Measurements from ENCODE around the gene WNT5A. TPM values are rescaled to one million over a fixed set of nuclear protein-coding genes. Genes with fewer than 3 reads are reported as not detected.

The WNT5A gene
- total RNA-seq, 1 experiment from 2014 or later: 174 TPM

DNA sequence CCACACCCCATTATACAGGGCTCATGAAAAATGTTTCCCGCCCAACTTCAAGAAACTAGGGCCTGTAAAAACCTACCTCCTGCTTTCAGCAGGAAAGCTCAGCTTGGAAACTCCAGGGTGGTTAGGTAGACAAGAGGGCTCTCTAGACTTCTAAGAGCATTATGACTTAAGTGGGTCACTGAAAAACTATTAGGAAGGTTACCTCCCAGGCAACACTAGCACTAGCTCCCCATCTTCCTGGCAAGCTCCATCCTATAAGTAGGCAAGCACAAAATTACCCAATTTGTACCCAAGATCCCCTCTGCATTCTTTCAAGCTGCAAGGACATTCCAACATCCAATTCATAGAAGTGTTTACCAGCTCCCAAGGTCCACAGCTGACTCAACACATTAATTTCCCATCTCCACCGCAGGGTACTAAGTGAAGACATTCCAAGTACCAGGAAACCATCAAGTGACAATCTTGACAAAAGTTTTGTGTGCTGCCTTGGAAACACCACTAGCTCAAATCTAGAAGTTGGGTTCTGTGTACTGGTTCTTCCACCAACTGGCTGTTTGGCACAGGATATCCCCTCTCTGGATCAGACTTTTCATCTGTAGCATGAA, 46.9 kb downstream of the WNT5A start:
- H2AFZ ChIP-seq: no peak overlapping the region
- no peak overlapping the region for H3K27ac ChIP-seq
- H3K27me3 ChIP-seq (ENCODE audit: insufficient read depth, low read depth): no peaks in the 10 kb centered on the region
- H3K36me3 ChIP-seq (ENCODE audit: low read depth): no peaks in the 10 kb centered on the region
- no peaks in the 10 kb centered on the region for H3K9me2 ChIP-seq (ENCODE audit: insufficient read depth)
- POLR2A ChIA-PET (ENCODE audit: unreplicated experiment): no interaction called here
- intact Hi-C loops (cut with micrococcal nuclease; ENCODE audit: unreplicated experiment): no loop called here
- no TSS peak for BruUV-seq (replicated peaks)
- no peaks in the 10 kb centered on the region for H3K79me2 ChIP-seq (ENCODE audit: low read depth)
- no peaks in the 10 kb centered on the region for H4K20me1 ChIP-seq (ENCODE audit: insufficient read depth)
- CTCF ChIA-PET: no interaction called here
- H3K4me3 ChIP-seq: no peak overlapping the region
- H3K4me2 ChIP-seq: no peak overlapping the region
- H3K4me1 ChIP-seq (replicated peaks; ENCODE audit: insufficient read depth): no peaks in the 10 kb centered on the region
- no peak for DNase-seq
- H3K9me3 ChIP-seq (ENCODE audit: insufficient read depth, low read depth): no peaks in the 10 kb centered on the region
- TF ChIP-seq, protein P1, sequence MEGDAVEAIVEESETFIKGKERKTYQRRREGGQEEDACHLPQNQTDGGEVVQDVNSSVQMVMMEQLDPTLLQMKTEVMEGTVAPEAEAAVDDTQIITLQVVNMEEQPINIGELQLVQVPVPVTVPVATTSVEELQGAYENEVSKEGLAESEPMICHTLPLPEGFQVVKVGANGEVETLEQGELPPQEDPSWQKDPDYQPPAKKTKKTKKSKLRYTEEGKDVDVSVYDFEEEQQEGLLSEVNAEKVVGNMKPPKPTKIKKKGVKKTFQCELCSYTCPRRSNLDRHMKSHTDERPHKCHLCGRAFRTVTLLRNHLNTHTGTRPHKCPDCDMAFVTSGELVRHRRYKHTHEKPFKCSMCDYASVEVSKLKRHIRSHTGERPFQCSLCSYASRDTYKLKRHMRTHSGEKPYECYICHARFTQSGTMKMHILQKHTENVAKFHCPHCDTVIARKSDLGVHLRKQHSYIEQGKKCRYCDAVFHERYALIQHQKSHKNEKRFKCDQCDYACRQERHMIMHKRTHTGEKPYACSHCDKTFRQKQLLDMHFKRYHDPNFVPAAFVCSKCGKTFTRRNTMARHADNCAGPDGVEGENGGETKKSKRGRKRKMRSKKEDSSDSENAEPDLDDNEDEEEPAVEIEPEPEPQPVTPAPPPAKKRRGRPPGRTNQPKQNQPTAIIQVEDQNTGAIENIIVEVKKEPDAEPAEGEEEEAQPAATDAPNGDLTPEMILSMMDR (conservative IDR thresholded peaks at IDR 0.05): no peak
- TF ChIP-seq EZH2 (IDR thresholded peaks at IDR 0.05; ENCODE audit: low read depth): no peak
- no peaks in the 10 kb centered on the region for H3F3A ChIP-seq (ENCODE audit: insufficient read depth, low read depth)

- no TSS peak for BruUV-seq (replicated peaks)
- CTCF ChIA-PET: no interaction called here
These were observed 47.4 kb downstream of the WNT5A start for GRCh38 chr3:55439657-55440056.

DNA sequence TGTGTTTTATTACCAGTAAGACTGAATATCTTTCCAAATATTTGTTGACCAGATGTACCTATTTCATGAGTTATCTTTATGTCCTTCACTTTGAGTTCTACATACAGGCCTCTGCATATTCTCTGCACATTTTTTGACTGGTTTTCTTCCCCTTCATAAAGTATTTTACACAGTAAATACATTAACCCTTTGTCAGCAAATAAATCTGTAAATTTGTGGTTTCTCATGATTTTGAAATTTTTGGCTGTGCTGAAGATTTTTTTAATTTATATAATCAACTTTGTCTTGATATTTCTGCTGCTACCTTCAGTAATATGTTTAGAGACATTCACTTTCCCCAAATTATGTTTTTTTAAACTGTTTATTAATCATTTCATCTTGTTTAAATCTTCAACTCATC, 50.5 kb downstream of the WNT5A start:
- no peaks in the 10 kb centered on the region for H4K20me1 ChIP-seq (ENCODE audit: insufficient read depth)
- no peaks in the 10 kb centered on the region for H3K27me3 ChIP-seq (ENCODE audit: insufficient read depth, low read depth)
- no peak overlapping the region for H3K4me2 ChIP-seq
- POLR2A ChIA-PET (ENCODE audit: unreplicated experiment): no interaction called here
- H3K4me3 ChIP-seq: no peak overlapping the region
- H3K9me2 ChIP-seq (ENCODE audit: insufficient read depth): no peaks in the 10 kb centered on the region; the same call in 1 of the 2 replicates
- no peak for DNase-seq
- no peaks in the 10 kb centered on the region for H3K79me2 ChIP-seq (ENCODE audit: low read depth)
- intact Hi-C loops (cut with micrococcal nuclease; ENCODE audit: unreplicated experiment): no loop called here
- TF ChIP-seq, protein P1 (conservative IDR thresholded peaks at IDR 0.05): no peak
- no peak for TF ChIP-seq EZH2 (IDR thresholded peaks at IDR 0.05; ENCODE audit: low read depth)
- no TSS peak for BruUV-seq (replicated peaks)
- H3K9me3 ChIP-seq (ENCODE audit: insufficient read depth, low read depth): peaks cover 4% of the 10 kb centered on the region
- CTCF ChIA-PET: no interaction called here
- no peak overlapping the region for H3K27ac ChIP-seq
- H2AFZ ChIP-seq: no peak overlapping the region
- H3F3A ChIP-seq (ENCODE audit: insufficient read depth, low read depth): no peaks in the 10 kb centered on the region
- no peaks in the 10 kb centered on the region for H3K36me3 ChIP-seq (ENCODE audit: low read depth)
- no peaks in the 10 kb centered on the region for H3K4me1 ChIP-seq (replicated peaks; ENCODE audit: insufficient read depth)

More at GRCh38 chr3:55439657-55440056, 47.4 kb downstream of the WNT5A start:
- no peaks in the 10 kb centered on the region for H3F3A ChIP-seq (ENCODE audit: insufficient read depth, low read depth)
- H3K4me3 ChIP-seq: no peak overlapping the region
- no peak overlapping the region for H2AFZ ChIP-seq
- H3K27ac ChIP-seq: no peak overlapping the region
- no peaks in the 10 kb centered on the region for H3K9me3 ChIP-seq (ENCODE audit: insufficient read depth, low read depth)
- no peak for TF ChIP-seq EZH2 (IDR thresholded peaks at IDR 0.05; ENCODE audit: low read depth)
- TF ChIP-seq, protein P1 (conservative IDR thresholded peaks at IDR 0.05): no peak
- no peaks in the 10 kb centered on the region for H3K4me1 ChIP-seq (replicated peaks; ENCODE audit: insufficient read depth)
- no peaks in the 10 kb centered on the region for H3K79me2 ChIP-seq (ENCODE audit: low read depth)
- H3K27me3 ChIP-seq (ENCODE audit: insufficient read depth, low read depth): no peaks in the 10 kb centered on the region
- no peaks in the 10 kb centered on the region for H3K36me3 ChIP-seq (ENCODE audit: low read depth)
- H3K9me2 ChIP-seq (ENCODE audit: insufficient read depth): no peaks in the 10 kb centered on the region
- POLR2A ChIA-PET (ENCODE audit: unreplicated experiment): no interaction called here
- intact Hi-C loops (cut with micrococcal nuclease; ENCODE audit: unreplicated experiment): no loop called here
- H3K4me2 ChIP-seq: no peak overlapping the region
- H4K20me1 ChIP-seq (ENCODE audit: insufficient read depth): no peaks in the 10 kb centered on the region
- no peak for DNase-seq

All from PC-9 (cell line).